ENCODE measurements around the gene SAV1.
"Not testable (repeated sequence)": the region's sequence is repeated elsewhere in the genome, so short reads cannot be mapped to it uniquely, and the experiment has no call there.

The SAV1 gene

GRCh38 chr14:50667996-50668825, at the start of gene SAV1:
Gene SAV1 (minus strand): TSS chr14:50668306. CDS start chr14:50667967, 339 bp downstream.
- DNase-seq = peak; percentile 34

- no peak for DNase-seq
Observed at GRCh38 chr14:50717811-50718210, 49.7 kb upstream of the SAV1 start.

GRCh38 chr14:50714450-50715073, 46.5 kb upstream of the SAV1 start:
- DNase-seq = no peak

- DNase-seq = no peak
Observed at GRCh38 chr14:50711043-50711442, 42.9 kb upstream of the SAV1 start.

GRCh38 chr14:50705026-50705593, 37.0 kb upstream of the SAV1 start:
- DNase-seq = no peak

- DNase-seq = no peak
Observed at GRCh38 chr14:50704454-50705010, 36.4 kb upstream of the SAV1 start.

GRCh38 chr14:50697659-50698290, 29.7 kb upstream of the SAV1 start:
- no peak for DNase-seq

- not testable (repeated sequence) for DNase-seq
Observed at GRCh38 chr14:50694260-50694659, 26.2 kb upstream of the SAV1 start.

GRCh38 chr14:50688875-50689274, 20.8 kb upstream of the SAV1 start:
- DNase-seq = no peak

GRCh38 chr14:50679674-50680073, 11.6 kb upstream of the SAV1 start:
- DNase-seq = no peak

- no peak for DNase-seq
Observed at GRCh38 chr14:50678163-50678562, 10.1 kb upstream of the SAV1 start.

- DNase-seq = peak; percentile 15
Observed at GRCh38 chr14:50677527-50678063, 9.5 kb upstream of the SAV1 start.

GRCh38 chr14:50676814-50677516, 8.9 kb upstream of the SAV1 start:
- no peak for DNase-seq

- no peak for DNase-seq
Observed at GRCh38 chr14:50675597-50675996, 7.5 kb upstream of the SAV1 start.

- DNase-seq = no peak
Observed at GRCh38 chr14:50670866-50671256, 2.8 kb upstream of the SAV1 start.

- no peak for DNase-seq
Observed at GRCh38 chr14:50670196-50670865, 2.2 kb upstream of the SAV1 start.

GRCh38 chr14:50669441-50669986, 1.4 kb upstream of the SAV1 start:
- no peak for DNase-seq

- DNase-seq = no peak
Observed at GRCh38 chr14:50668826-50669143, 679 bp upstream of the SAV1 start.

- no peak for DNase-seq
Observed at GRCh38 chr14:50667684-50667995, 466 bp downstream of the SAV1 start.

GRCh38 chr14:50666772-50667683, 1.1 kb downstream of the SAV1 start:
- peak; percentile 45 for DNase-seq

- DNase-seq = not testable (repeated sequence)
Observed at GRCh38 chr14:50665300-50665699, 2.8 kb downstream of the SAV1 start.
